Skeletal muscle cell (primary cell): ENCODE measurements around the gene PI4KA.
A peak's percentile ranks its signal among the peaks of the same experiment; 100 is the strongest.

Experiments used
- DNase-seq: peaks from one replicate; pipeline ENCODE4 v3.0.0-alpha.2; 2010; ENCODE audit warnings: low read depth
- H3K4me3 ChIP-seq: 2 replicates; pipeline ENCODE4 v1.5.1; 2011; ENCODE audit warnings: low read depth, mild to moderate bottlenecking, control low read depth, low read length, moderate library complexity

PI4KA gene

DNA sequence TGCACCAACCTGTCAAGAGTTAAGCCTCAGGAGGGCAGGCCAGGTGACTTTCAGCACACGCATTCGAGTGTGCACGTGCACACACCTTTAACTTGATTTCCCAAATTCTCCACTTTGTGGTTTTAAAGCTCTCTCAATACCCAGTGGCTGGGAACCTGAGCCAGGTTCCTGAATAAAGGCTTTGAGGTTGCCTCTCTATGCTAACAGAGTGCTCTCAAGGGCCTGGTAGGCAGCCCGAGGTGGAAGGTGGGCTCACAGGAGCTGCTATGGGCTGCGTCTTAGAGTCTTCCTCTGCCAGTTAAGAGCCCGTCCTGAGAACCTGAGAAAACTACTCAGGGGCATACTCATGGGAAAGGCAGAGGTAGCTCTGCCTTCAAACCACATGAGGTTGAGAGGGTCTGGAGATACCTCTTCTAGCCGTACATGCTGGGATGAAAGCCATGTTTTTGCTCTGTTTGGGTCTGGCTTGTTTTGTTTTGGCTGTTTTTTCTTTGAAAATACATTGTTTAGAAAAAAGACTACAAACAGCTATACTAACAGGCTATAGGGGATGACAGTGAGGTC, 96.3 kb downstream of the PI4KA start:
- no peak for DNase-seq
- H3K4me3 ChIP-seq: no peak overlapping the region

DNA sequence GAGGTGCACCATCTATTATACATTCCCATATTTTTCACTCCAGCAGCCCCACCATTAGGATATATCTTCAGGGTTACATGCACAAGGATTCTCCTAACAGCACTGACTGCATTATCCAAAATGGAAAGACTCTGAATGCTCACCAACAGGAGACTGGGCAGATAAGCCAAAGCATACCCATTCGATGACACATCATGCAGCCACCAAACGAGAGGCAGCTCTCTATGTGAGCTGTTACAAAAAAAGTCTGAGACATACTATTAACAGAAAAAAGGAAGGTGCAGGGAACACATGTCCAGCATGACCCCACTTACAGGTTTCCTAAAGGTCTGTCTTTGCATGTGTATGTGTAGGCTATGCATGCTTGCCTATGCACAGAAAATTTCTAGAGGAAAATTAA, 97.1 kb downstream of the PI4KA start:
- DNase-seq: no peak

DNA sequence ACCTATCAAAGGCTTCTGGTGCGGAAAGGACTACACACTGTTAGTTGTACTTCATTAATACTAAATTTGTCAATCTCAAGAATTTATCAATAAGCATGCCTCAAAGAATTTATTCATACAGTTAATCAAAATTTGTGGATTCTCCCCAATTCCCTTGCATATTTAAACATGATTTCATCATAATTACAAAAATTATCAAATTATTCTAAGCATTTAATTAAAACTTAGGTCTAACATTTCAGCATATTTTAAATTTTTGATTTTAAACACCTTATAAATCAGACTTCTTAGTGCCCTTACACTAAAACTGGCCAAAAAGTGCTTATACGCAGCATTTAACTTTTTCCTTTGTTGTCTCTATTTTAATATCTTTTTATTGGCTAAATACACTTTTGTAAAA, 98.5 kb downstream of the PI4KA start:
- DNase-seq: no peak
- no peak overlapping the region for H3K4me3 ChIP-seq

More for the DNA sequence above, 97.1 kb downstream of the PI4KA start:
- no peak overlapping the region for H3K4me3 ChIP-seq

DNA sequence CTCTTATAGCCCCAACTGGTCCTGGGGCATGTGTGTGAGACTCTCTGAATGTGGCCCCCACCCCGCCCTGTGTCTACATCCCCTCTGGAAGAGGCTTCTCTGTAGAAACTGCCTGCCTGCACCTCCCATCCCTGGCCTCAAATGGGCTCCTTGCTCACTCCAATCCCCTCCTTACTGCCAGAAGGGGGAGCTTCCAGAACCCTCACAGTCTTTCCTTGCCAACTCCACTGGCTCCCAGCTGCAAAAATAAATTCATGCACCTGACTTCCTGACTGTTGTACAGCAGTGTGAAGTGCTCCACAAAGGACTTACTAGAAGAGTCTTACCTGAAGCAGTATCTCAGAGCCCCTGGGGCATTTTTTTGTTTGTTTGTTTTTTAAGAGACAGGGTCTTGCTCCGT, 99.9 kb downstream of the PI4KA start:
- DNase-seq: no peak
- no peak overlapping the region for H3K4me3 ChIP-seq

DNA sequence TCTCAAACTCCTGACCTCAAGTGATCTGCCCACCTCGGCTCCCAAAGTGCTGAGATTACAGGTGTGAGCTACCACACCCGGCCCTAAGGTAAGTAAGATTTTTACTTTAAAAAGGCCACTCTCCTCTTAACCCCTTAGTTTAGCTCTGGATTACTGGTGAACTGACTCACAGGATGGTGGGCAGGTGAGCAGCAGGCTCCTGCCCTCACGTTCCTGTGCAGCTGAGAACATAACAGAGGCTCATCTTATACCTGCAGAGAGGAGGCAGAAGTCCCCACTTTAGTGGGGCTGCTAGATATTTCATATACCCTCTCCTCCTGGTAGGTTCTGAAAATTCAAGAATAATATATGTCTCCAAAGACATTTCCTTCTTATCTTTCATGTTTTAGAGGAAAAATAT, 101.8 kb downstream of the PI4KA start:
- no peak for DNase-seq
- no peak overlapping the region for H3K4me3 ChIP-seq

DNA sequence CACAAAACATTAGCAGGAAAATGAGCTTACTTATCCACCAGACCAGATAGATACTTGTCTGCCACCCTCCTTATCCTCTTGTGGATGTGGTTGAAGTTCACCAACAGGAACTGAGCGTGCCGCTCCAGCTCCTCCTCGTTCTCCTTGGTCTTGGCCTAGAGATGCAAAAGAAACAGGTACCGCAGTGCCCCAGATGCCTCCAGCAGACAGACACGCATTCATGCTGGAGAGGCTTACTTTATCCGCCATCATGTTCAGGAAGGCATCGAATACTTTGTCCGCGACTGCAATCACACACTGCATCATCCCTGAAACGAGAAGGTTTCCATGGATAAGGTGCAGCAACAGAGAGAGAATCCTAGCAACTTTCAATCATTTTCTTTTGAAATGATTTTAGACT, 105.7 kb downstream of the PI4KA start:
- H3K4me3 ChIP-seq: no peak overlapping the region
- DNase-seq: no peak

DNA sequence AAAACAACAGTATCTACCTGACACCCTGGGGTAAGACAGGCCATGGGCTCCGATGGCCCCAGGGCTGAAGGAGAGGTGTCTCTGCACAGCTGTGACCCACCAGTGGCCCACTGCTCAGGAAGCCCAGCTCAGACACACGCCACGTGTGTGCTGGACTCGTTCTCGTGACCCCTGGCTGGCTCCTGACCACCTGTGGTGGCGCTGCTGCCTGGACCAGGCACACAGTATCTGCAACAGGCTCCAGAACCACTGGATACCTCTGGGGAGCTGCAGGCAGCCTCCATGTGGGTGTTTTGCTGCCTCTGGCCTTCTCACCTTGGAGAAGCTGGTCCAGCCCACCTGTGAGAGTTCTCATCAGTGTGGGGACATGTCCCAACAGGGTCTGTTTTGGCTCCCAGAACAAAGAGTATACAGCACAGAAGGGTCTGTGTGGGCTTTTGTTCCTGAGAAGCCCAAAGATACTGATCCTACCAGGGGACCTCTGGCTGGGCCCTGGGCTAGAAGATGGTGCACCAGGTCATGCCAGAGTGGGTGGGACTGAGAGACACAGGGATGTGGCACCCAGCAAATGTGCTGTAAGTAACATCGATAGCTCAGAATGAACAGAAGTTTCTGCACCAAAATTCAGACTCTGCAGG, 106.4 kb downstream of the PI4KA start:
- DNase-seq: no peak
- H3K4me3 ChIP-seq: no peak overlapping the region

DNA sequence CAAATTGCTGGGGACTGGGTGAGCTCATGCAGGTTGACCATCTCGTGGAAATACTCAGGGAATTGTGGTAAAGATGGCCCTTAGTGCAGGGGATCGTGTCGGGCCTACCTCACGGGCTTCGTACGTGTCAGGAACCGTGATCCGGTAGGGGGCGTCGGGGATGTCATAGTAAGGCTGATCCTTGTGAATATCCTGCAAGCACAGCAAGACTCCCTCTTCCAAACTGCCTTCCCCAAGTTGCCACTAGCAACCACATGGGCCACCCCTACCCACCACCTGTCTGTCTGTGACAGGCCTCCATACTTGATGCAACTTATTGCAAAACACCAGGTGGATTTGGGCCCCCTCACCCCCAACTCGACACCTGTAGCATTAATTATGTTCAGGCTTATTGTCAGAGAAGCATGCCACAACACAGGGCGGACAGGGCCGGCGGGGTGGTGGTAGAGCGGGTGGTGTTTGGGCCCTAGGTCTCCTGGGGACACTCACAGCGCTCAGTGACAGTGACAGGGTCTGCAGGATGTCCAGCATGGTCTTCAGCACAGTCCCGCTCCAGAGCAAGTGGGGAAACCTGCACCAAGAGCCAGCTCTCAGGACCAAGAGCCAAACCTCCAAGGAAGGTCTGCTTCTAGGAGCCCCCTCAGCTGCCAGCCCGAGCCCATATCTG, 107.3 kb downstream of the PI4KA start:
- no peak for DNase-seq
- no peak overlapping the region for H3K4me3 ChIP-seq

DNA sequence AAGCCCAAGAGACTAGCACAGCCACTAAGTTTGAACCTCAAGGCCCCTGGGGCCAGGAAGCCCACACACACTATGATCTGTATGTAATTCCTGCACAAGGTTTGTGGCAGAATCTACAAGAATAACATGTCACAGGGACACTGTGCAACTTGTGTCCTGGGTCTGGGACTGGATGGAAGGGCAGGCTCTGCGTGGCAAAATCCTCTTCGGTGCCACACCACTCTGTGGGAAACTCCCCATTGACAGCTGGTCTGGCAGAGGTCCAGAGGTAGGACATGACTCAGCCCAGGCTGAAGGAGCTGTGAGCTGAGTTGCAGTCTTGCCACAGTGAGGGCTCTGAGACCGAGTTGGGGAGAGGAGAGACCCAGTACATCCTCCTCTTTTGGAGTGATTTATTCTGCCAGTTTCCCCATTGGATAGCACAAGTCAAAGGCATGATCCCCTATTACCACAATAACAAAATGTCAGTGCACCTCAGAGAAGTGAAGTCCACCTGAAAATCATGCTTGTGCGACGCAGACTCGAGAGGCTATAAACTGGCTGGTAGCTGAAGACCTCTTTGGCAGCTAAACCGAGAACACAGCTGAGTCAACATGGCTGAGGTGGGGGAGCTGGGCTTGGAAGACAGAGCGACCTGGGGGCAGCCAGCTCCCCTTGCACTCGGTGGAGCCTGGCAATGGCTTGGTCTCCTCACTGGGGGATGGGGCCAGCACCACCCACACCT, 108.0 kb downstream of the PI4KA start:
- peak; percentile 58 for DNase-seq

DNA sequence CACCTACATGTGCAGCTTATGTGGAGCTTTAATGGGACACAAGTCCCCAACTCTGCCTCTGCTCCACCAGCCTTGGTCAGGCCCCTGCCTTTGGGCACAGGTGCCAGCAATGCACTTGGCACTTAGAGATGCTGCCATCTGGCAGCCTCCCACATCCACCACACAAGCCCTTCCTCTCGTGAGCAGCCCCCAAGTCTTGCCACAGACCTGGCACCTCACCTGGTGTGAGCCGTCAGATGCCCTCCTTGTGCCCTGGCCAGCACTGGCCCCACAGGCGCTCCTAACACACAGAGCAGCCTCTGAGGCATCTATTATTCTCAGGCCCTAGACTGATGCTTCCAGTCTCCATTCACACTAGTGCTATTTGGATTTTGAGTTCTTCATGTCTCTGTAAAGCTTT, 109.2 kb downstream of the PI4KA start:
- no peak for DNase-seq
- H3K4me3 ChIP-seq: no peak overlapping the region

More for the DNA sequence above, 108.0 kb downstream of the PI4KA start:
- no peak overlapping the region for H3K4me3 ChIP-seq

DNA sequence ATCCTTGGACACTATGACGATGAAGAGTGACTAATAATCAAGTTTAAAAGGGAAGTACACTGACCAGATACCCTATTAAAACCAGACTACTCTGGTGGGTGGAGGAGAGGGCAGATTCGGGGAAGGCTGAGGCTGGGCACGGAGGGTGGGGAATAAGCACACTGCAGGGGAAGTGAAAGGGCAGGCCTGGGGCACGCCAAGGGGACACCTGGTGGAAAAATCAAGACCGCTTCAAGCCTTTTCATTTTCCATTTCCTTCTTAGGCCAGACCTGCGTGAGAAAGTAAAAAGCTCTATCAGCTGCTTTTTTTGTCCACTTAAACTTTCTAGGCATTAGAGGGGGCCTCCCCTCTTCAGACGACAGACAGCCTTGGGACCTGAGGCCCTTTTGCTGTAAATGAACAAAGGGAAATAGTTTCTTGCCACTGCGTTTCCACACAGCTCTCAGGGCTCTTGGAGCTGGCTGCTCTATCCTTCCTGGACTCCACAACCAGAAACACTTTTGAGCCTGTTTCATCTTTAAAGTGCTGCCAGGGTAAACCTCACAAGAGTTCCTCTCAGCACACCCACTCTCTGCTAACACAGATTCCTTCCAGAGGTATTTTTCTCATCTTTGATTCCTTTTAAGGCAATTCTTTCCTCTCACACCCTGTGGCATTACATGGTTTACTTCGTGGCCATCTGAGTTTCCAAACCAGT, 109.7 kb downstream of the PI4KA start:
- DNase-seq: no peak

DNA sequence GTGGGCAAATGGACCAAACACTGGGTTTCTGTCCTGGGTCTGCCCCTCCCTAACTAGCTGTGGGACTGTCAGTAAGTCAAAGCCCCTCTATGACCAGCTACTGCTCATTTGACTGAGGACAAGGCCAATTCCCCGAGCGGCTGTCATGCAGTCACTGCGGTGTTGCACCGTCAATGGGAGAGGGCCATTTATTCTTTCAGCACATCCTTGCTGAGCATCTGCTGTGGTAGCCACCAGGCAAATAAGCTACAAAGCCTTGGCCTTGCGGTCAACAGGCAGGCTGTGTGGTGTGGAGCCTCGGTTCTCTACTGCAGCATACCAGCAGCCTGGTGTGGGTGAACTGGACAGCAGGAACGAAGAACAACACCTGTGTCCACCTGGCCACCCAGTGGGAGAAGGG, 110.5 kb downstream of the PI4KA start:
- H3K4me3 ChIP-seq: no peak overlapping the region

More for the DNA sequence above, 109.7 kb downstream of the PI4KA start:
- H3K4me3 ChIP-seq: no peak overlapping the region

DNA sequence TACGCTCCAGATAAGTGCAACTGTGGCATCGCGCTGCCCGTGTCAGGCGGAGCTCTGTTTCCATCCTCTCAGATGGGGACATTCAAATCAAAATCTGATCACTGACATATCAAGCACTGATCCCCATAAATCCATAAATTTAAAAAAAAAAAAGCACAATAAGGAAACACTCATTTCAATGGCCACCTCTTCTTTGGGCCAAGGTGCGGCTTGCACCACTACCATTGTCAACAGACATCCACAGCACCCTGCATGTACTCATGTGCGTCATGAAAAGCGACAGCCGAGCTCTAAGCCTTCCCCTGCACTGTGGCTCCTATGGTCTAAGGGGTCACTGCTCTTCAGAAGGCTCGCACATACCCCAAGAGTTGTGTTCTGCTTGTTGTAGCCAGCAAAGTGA, 111.4 kb downstream of the PI4KA start:
- no peak for DNase-seq
- H3K4me3 ChIP-seq: no peak overlapping the region

More for the DNA sequence above, 110.5 kb downstream of the PI4KA start:
- DNase-seq: no peak

DNA sequence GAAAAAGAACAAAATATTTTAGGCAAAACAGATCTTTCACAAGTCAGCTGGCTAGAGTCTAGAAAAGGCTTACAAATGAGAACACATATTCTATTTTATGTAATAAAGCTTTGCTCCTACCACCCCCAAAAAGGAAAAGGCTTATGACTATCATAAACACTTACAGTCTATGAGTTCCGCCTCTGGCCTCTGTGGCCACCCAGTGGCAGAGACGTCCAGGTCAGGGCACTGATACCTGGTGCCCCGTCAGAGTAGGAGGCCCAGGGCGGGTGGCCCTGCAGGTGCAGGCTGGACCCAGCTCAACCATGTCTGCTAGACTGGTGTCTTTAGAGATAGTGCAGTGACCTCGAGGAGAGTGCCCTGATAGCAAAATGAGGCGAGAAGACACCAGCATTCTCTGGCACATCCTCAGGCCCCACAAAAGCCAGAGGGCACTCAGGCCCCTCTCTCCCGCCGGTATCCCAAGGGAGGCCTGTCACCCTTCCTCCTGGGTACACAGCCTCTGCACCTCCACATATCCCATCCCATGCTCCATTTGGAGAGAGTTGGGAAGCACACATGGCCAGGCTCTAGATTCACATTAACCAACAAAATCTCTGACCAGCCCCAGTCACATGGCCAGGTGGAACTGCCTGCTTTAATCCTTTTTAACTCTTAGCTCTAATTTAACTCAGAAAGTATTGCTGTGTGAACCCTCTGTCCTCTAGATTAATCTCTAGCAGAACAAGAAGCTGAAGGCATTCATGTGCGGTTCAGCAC, 112.0 kb downstream of the PI4KA start:
- H3K4me3 ChIP-seq: no peak overlapping the region
- no peak for DNase-seq

DNA sequence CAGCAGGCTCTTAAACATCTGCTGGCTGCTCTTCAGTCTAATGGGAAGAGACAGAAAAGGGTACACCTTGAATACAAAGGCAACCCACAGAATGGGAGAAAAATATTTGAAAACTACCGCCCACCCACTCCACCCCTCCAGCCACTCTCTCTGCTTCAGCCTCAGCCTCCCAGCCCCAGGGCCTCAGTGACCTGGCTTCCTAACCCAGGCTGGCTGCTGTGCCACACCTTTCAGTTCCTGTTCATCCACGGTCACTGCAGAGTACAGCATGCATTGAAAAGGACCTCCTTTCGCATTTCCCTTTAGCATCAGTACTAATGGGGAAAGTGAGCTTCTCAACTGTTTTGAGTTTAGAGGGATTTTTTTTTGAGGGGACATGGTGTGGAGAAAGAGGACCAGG, 113.5 kb downstream of the PI4KA start:
- H3K4me3 ChIP-seq: no peak overlapping the region
- no peak for DNase-seq

DNA sequence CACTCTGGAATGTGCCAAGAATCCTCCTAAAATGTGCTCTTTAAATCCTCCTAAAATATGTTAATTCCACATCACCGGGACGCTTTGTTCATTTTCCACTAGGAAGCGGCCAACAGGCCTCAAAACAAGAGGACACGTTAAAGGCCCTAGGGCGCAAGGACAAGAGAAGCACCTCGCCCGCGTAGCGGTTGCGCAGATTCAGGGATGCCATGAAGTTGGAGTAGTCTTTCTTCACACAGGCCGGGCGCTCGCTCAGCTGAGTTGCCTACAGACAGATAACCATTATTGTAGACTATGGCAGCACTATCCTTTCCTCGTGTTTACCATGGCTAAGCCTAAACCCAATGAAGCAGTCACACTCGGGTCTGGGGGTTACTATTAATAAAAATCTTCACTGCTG, 114.2 kb downstream of the PI4KA start:
- no peak for DNase-seq
- H3K4me3 ChIP-seq: no peak overlapping the region

DNA sequence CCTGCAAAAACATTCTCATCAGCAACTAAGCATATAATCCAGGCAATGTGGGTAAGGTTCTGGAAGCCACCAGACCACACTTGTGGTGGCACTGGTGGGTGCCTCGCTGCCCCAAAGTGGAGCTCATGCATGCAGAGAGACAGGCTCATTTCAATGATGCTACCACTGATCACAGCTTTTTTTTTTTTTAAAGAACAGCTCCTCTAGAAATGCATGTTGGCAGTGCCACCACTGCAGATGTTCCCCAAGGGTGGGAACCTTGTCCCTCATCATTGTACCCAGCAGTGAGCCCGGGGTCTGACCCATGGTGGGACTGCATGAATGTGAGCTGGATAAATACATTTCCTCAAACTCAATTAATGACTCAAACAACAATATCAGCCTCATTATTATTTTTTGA, 115.8 kb downstream of the PI4KA start:
- H3K4me3 ChIP-seq: no peak overlapping the region
- DNase-seq: no peak

DNA sequence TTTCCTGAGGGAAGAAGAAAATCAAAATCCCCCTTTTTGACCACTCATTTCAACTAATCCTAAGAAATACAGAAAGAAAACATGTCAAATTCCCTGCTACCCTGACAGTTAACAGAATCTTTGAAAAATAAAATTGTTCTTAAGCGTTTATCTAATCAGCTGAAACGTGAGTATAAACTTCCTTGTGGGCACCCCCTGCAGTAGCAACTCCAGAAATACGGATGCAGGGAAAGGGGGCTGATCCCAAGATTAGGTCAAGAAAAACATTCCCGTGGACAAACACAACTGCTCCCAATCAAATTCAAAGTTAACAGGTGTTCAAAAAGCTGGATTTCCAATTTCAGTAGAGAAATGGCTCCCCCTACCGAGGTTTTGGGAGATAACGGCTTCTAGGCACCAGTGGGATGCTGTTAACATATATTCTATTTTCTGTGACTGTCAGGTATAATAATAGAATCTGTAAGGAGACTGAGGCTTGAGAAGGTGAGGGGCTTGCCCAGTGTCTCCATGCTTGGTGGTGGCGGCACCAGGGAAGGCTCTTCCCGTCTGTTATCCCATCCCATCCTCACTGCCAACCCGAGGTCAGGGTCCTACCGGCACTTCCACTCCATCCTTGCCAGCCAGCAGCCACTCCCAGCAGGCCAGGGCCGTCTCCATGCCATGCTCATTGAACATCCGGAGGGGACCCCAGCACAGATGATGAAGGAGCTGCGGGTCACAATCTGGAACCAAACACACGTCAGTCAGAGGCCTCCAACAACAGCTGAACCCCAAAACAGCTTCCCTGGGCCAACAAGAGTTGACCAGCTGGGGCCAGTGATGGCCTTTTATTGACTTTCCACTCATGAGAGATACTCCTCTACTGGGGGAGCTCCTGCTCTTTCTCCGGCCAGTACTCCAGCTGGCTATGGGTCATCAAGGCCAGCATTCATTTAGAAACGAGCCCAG, 116.7 kb downstream of the PI4KA start:
- DNase-seq: no peak
- no peak overlapping the region for H3K4me3 ChIP-seq
